ENCODE measurements around the gene SYNDIG1.

SYNDIG1 gene

GRCh38 chr20:24664266-24664986 is 195.0 kb downstream of the SYNDIG1 start:
- no peak for DNase-seq

- no peak for DNase-seq
These were observed 195.8 kb downstream of the SYNDIG1 start for GRCh38 chr20:24665196-24665595.

- no peak for DNase-seq
These were observed 196.3 kb downstream of the SYNDIG1 start for GRCh38 chr20:24665741-24666191.

GRCh38 chr20:24667689-24668383 is 198.4 kb downstream of the SYNDIG1 start:
- no peak for DNase-seq

- DNase-seq = no peak
These were observed 198.9 kb downstream of the SYNDIG1 start for GRCh38 chr20:24668384-24668702.

GRCh38 chr20:24668791-24669190 is 199.4 kb downstream of the SYNDIG1 start:
- DNase-seq = no peak

- no peak for DNase-seq
These were observed 200.3 kb downstream of the SYNDIG1 start for GRCh38 chr20:24669701-24670100.

GRCh38 chr20:24670341-24670872 is 201.0 kb downstream of the SYNDIG1 start:
- DNase-seq = no peak

- DNase-seq = no peak
These were observed 201.6 kb downstream of the SYNDIG1 start for GRCh38 chr20:24670981-24671380.

- no peak for DNase-seq
These were observed 202.9 kb downstream of the SYNDIG1 start for GRCh38 chr20:24672181-24672880.

- DNase-seq = no peak
These were observed 203.7 kb downstream of the SYNDIG1 start for GRCh38 chr20:24672886-24673677.

- DNase-seq = no peak
These were observed 204.5 kb downstream of the SYNDIG1 start for GRCh38 chr20:24673678-24674570.

GRCh38 chr20:24674921-24675605 is 205.6 kb downstream of the SYNDIG1 start:
- no peak for DNase-seq

- DNase-seq = no peak
These were observed 206.4 kb downstream of the SYNDIG1 start for GRCh38 chr20:24675651-24676352.

GRCh38 chr20:24676353-24676977 is 207.0 kb downstream of the SYNDIG1 start:
- no peak for DNase-seq

GRCh38 chr20:24676978-24677370 is 207.5 kb downstream of the SYNDIG1 start:
- no peak for DNase-seq

- DNase-seq = no peak
These were observed 208.3 kb downstream of the SYNDIG1 start for GRCh38 chr20:24677626-24678315.

GRCh38 chr20:24678351-24679106 is 209.1 kb downstream of the SYNDIG1 start:
- no peak for DNase-seq
